ENCODE results near the gene DPRX.
A peak's percentile ranks its signal among the peaks of the same experiment; 100 is the strongest.
"Not testable (repeated sequence)": the region's sequence is repeated elsewhere in the genome, so short reads cannot be mapped to it uniquely, and the experiment has no call there.

DPRX gene

DNA sequence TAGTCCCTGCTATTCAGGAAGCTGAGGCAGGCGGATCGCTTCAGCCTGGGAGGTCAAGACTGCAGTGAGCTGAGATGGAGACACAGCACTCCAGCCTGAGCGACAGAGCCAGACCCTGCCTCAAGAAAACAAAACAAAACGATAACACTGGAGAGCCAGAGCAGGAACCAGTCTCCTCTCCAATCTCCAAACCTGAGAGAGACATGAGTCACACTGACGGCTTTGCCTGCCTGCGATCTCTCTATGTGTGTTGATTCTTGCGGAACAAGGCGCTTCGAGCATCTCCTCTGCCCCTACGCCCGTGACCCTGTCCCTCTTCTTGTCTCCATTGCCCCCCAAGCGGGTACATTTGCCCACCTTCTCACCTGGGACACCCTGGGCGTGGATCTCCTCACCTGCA is 15.6 kb downstream of the DPRX start:
- no peak for DNase-seq

DNA sequence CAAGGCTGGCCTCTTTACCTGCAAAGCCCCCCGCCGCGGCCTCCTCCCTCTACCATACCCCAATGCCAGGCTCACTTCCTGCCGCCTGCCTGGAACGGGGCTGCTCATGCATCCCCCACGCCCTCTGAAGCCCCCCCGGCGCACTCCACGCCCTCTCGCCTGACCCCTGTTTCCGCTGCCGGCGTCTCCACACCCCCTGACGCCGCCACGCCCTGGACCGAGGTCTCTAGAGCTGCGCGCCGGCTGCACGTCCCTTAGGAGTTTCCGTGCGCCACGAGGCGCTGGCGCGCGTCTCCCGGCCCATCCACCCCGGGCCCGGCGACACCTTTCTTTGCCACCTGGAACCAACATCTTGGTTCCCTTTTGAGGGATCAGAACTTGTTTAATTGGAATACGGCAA is 16.0 kb downstream of the DPRX start:
- DNase-seq: no peak

DNA sequence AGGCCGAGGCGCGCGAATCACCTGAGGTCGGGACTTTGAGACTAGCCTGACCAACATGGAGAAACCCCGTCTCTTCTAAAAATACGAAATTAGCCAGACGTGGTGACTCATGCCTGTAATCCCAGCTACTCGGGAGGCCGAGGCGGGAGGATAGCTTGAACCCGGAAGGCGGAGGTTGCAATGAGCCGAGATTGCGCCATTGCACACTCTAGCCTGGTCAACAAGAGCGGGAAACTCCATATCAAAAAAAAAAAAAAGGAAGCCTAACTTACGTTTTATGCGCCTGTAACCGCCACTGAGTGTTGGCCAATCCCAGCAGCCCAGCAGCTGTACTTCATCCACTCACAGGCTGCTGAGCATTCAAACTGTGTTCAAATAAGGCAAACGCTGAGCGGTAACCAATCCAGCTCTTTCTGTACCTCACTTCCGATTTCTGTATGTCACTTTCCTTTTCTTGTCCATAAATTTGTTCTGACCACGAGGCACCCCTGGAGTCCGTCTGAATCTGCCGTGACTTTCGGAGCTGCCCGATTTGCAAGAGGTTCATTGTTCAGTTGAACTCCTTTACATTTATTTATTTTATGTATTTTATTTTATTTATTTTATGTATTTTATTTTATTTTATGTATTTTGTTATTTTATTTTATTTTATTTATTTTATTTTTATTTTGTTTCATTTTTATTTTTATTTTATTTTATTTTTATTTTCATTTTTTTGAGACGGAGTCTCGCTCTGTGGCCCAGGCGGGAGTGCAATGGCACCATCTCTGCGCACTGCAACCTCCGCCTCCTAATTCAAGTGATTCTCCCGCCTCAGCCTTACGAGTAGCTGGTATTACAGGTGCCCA is 18.2 kb downstream of the DPRX start:
- DNase-seq: no peak

DNA sequence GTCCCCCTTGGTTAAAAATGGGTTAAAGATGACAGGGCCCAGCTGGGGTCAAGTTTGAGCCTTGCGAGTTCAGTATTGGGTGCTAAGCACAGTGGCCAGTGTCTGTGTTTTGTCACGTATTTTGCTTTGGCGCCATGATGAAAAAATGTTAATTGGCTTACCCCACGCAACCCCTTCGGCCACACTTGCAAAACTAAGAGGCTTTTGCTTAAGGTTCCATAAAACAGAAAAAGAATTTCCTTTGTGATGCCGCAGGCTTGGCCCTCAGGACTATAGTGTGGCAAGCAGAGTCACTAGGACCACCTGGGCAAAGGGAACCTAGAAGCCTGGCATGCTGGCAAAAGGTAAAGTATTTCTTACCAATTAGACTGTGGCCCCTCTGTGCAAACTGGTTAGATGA is 20.7 kb downstream of the DPRX start:
- DNase-seq: no peak

DNA sequence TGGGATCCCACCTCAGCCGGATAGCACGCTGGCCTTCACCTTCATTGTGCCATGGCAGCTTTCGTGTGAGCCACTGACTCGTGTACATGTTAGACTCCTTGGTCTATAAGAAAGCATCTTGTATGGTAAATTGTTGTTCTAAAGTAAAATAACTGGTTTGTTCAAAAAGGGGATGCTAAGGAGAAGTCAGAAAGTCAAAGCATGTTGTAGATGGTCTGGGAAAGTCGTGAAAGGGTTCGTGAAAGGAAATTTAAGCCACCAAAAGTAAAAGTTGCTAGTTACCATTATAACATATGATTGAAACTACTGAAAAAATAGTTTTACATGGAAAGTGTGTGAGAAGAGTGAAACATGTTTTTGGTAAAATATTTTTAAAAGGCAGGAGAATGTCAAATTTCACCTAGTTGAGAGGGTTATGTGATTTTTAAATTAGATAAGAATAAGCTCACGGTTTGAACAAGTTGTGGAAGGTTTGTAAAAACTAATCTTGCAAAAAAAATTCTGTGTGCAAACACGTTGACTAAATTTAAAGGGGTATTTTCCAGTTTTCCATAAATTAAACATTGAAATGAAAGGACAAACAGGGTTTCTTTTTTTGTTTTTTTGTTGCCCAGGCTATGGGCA is 23.4 kb downstream of the DPRX start:
- no peak for DNase-seq

DNA sequence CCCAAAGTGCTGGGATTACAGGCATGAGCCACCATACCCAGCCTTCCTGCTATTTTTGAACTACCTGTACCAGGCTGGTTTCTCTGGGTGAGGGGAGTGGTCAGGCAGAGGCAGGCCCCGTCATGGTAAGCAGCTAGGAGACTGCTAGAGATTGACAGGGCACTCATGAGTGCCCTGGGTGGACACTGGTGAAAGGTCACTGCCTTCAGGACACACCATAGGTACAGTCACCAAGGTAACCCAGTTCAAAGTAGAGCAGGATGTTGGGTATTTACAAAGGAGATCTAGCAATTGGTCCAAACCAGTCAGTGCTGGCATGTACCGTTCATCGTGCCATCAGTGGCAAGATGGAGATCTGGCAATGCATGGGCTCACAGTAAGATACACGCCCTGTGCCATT is 25.5 kb downstream of the DPRX start:
- no peak for DNase-seq

DNA sequence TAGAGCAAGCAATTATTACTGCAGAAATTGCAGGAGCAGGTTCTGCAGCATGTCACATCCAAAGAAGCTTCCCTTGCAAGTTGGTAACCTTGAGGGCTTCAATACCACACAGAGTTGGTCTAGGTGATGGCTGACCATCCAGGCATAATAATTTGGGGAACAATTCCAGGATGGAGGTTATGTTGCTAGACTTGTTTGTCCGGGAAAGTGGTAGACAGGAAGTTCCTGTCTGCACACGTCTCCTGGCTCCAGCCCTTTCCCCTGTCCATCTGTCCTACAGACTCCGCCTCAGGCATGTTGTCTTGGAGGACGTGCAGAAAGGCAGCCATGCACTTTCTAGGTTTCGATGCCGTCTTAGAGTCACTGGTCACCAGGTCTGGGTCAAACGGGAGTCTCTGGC is 26.0 kb downstream of the DPRX start:
- DNase-seq: no peak

DNA sequence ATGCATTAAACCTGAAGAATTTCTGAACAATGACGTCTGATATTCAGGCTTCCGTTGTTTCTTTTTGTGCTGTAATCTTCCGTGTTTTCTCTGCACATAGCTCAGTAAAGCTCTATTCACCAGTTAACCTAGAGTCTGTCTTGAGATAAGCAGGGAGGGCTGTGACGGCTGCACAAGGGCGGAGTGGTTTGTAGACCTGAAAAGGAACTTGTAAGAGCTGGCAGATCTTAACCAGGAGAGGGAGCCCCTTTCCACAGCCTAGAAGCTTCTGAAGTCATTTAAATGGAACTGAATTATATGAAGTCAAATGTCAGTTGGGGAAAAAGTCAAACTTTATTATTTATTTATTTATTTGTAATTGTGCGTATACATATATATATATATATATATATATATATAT is 27.5 kb downstream of the DPRX start:
- peak in 1 of 2 donors; percentile 3 for DNase-seq

DNA sequence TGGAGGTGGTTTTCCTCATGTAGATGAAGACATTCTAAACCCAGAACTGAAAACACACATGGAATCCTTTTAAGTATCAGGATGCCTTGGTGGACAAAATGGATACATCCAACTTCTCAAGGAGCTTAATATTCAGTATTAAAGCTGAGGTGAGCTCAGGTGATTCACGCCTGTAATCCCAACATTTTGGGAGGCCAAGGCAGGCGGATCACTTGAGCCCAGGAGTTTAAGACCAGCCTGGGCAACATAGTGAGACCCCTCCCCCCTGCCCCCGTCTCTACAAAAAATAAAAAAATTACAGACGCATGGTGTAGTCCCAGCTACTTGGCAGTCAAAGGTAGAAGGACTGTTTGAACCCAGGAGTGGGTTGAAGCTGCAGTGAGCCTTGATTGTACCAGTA is 28.8 kb downstream of the DPRX start:
- DNase-seq: no peak

DNA sequence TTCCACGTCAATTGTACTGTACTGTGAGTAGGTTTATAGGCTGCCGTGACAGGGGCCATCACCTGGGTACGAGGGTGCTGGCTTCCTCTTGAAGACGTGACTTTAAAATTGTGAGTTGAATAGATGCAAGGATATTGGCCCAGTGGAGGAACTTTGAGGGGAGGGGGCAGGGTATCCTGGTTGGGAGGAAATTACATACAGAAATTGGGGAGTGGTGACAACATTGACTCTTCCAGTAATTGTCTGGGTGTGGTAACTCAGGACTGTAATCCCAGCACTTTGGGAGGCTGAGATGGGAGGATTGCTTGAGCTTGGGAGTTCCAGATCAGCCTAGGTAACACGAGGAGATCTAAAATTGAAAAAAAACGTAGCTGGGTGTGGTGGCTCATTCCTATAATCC is 30.4 kb downstream of the DPRX start:
- no peak for DNase-seq

DNA sequence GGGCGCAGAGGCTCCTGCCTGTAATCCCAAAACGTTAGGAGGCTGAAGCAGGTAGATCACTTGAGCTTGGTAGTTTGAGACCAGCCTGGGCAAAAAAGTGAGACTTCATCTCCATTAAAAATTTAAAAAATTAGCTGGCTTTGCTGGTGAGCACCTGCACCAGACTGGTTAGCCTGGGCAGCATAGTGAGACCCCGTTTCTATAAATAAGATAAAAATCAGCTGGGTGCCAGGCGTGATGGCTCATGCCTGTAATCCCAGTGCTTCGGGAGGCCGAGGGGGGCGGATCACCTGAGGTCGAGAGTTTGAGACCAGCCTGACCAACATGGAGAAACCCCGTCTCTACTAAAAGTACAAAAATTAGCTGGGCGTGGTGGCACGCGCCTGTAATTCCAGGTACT is 32.4 kb downstream of the DPRX start:
- no peak for DNase-seq

DNA sequence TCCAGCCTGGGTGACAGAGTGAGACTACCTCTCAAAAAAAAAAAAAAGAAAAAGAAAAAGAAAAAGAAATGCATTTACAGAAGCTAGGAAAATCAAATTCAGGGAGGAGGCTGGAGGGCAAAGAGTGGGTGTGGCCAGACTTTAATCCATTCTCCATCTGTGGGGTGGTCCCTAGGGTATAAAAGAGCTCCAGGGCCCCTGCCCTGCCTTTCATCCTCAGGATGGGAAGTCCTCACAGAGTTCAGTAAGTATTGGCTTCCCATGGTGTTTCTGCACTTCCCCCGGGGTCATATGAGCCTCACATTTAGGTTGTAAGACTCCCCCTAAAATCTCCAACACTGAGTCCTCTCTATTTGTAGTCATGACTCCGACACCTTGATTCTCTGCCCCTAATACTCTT is 33.0 kb downstream of the DPRX start:
- DNase-seq: no peak

DNA sequence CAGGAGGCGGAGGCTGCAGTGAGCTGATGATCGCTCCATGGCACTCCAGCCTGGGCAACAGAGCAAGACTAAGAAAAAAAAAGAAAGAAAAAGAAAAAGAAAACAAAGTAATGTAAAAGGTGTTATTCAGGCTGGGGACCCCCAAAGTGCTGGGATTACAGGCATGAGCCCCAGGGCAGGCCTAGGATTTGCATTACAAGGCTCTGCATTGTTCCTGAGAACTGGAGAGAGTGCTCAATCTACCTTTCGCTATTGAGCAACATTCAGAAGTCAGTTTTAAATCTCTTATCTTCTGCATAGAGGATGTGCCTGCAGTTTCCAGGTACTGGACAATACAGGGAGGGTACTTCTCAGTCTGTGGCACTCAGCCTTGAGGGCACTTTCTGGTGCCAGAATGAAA is 34.5 kb downstream of the DPRX start:
- not testable (repeated sequence) for DNase-seq

DNA sequence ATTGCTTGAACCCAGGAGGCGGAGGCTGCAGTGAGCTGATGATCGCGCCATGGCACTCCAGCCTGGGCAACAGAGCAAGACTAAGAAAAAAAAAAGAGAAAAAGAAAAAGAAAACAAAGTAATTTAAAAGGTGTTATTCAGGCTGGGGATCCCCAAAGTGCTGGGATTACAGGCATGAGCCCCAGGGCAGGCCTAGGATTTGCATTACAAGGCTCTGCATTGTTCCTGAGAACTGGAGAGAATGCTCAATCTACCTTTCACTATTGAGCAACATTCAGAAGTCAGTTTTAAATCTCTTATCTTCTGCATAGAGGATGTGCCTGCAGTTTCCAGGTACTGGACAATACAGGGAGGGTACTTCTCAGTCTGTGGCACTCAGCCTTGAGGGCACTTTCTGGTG is 37.0 kb downstream of the DPRX start:
- not testable (repeated sequence) for DNase-seq

DNA sequence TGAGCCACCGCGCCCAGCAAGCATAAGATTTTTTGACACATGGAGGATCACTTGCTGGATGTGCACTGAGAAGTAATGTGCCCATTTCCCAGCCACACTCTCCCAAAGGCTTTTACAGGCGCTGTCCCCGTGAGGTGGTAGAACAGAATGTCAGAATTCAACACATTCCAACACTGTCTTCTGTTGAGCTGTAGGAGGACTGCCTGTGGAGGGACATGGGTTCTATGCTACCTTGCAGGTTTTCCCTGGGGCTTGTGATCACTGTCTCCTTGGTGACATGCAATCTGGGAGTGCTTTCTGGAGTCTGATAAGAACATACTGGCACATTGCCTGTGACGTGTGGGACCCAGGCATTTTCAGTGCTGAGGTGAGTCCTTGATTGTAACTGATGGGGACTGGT is 38.5 kb downstream of the DPRX start:
- DNase-seq: no peak

DNA sequence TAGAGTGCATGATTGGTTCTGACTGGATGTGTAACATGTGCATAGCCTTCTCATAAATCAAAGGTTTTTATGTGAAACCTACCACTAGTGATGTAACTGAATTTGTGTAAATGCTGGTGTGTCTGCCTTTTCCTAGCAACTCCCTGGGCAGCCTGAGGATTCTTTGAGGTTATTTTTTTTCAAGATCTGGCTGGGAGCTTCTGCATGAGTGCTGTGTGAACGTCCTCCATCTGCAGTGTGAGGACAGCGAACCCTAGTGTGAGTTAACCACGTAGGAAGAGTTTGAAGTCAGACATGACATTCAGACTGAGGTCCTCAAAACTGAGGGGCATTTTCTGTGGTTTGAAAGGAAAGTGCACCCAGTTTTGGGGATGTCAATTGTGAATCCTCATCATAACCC is 39.9 kb downstream of the DPRX start:
- DNase-seq: no peak
